H9 (cell line): ENCODE results near the gene C13orf42. TPM values are rescaled to one million over a fixed set of nuclear protein-coding genes. Genes with fewer than 3 reads are reported as not detected.

ENCODE experiments used
- DNase-seq: peaks from one replicate; pipeline ENCODE4 v3.0.0-alpha.2; 2017
- H2AFZ ChIP-seq: one replicate; pipeline ENCODE4 v1.6.1; 2013; ENCODE audit warnings: mild to moderate bottlenecking, low read length, control low read depth, moderate library complexity
- H2AK5ac ChIP-seq: 2 replicates; pipeline ENCODE4 v1.6.1; 2013; ENCODE audit warnings: low read length, control low read depth, mixed read lengths; ENCODE audit not compliant: insufficient read length
- H2BK120ac ChIP-seq: one replicate; pipeline ENCODE4 v1.6.1; 2013; ENCODE audit warnings: low read depth, mild to moderate bottlenecking, low read length, control low read depth, inconsistent platforms; ENCODE audit not compliant: poor library complexity, severe bottlenecking
- H2BK12ac ChIP-seq: 2 replicates; pipeline ENCODE4 v1.6.1; 2013; ENCODE audit warnings: low read length, control low read depth, mixed read lengths, low read depth; ENCODE audit not compliant: insufficient read length
- H2BK15ac ChIP-seq: 2 replicates; pipeline ENCODE4 v1.6.1; 2013; ENCODE audit warnings: low read depth, low read length, control low read depth
- H2BK20ac ChIP-seq: one replicate; pipeline ENCODE4 v1.6.1; 2013; ENCODE audit warnings: low read depth, mild to moderate bottlenecking, low read length, control low read depth, inconsistent platforms; ENCODE audit not compliant: poor library complexity, severe bottlenecking
- H2BK5ac ChIP-seq: 2 replicates; pipeline ENCODE4 v1.6.1; 2013; ENCODE audit warnings: low read length, control low read depth, mixed read lengths; ENCODE audit not compliant: insufficient read length
- H3K14ac ChIP-seq: 2 replicates; pipeline ENCODE4 v1.6.1; 2013; ENCODE audit warnings: low read length, control low read depth; ENCODE audit not compliant: insufficient read depth
- H3K18ac ChIP-seq: 2 replicates; pipeline ENCODE4 v1.6.1; 2013; ENCODE audit warnings: low read depth, mild to moderate bottlenecking, mixed read lengths, low read length, control low read depth; ENCODE audit not compliant: insufficient read length
- H3K23ac ChIP-seq: 2 replicates; pipeline ENCODE4 v1.6.1; 2013; ENCODE audit warnings: low read length, control low read depth, mixed read lengths, low read depth; ENCODE audit not compliant: insufficient read length
- H3K23me2 ChIP-seq: 2 replicates; pipeline ENCODE4 v1.6.1; 2013; ENCODE audit warnings: low read depth, mild to moderate bottlenecking, mixed read lengths, low read length, control low read depth; ENCODE audit not compliant: insufficient read length, poor library complexity, severe bottlenecking
- H3K27ac ChIP-seq: 2 replicates; pipeline ENCODE4 v1.5.1; 2013; ENCODE audit warnings: low read length, control low read depth, mixed read lengths, low read depth; ENCODE audit not compliant: insufficient read length
- H3K27me3 ChIP-seq: 2 replicates; pipeline ENCODE4 v1.6.1; 2013; ENCODE audit warnings: low read length, control low read depth, inconsistent platforms; ENCODE audit not compliant: insufficient read depth
- H3K4ac ChIP-seq: 2 replicates; pipeline ENCODE4 v1.6.1; 2013; ENCODE audit warnings: low read depth, mild to moderate bottlenecking, control low read depth, inconsistent platforms, low read length, moderate library complexity
- H3K4me1 ChIP-seq: 2 replicates; pipeline ENCODE4 v1.6.1; 2013; ENCODE audit warnings: low read length, control low read depth, inconsistent platforms; ENCODE audit not compliant: insufficient read depth
- H3K4me2 ChIP-seq: 2 replicates; pipeline ENCODE4 v1.6.1; 2013; ENCODE audit warnings: low read length, control low read depth, mixed read lengths; ENCODE audit not compliant: insufficient read length, insufficient read depth
- H3K56ac ChIP-seq: 2 replicates; pipeline ENCODE4 v1.6.1; 2013; ENCODE audit warnings: low read depth, mild to moderate bottlenecking, mixed read lengths, low read length, control low read depth; ENCODE audit not compliant: insufficient read length
- H3K79me1 ChIP-seq: 2 replicates; pipeline ENCODE4 v1.6.1; 2013; ENCODE audit warnings: low read depth, mild to moderate bottlenecking, moderate library complexity, low read length, control low read depth, inconsistent platforms; ENCODE audit not compliant: insufficient read depth, poor library complexity, severe bottlenecking
- H3K79me2 ChIP-seq: 2 replicates; pipeline ENCODE4 v1.6.1; 2013; ENCODE audit warnings: low read length, control low read depth, inconsistent platforms; ENCODE audit not compliant: insufficient read depth
- H3K9ac ChIP-seq: 2 replicates; pipeline ENCODE4 v1.6.1; 2013; ENCODE audit warnings: low read length, control low read depth, mixed read lengths; ENCODE audit not compliant: insufficient read length; ENCODE audit errors: extremely low read depth
- H3K9me3 ChIP-seq: one replicate; pipeline ENCODE4 v1.6.1; 2013; ENCODE audit warnings: low read depth, low read length, inconsistent platforms; ENCODE audit not compliant: control insufficient read depth
- H3T11ph ChIP-seq: one replicate; pipeline ENCODE4 v1.6.1; 2013; ENCODE audit warnings: mild to moderate bottlenecking, low read length, control low read depth, inconsistent platforms
- H4K20me1 ChIP-seq: one replicate; pipeline ENCODE4 v1.6.1; 2013; ENCODE audit not compliant: control insufficient read depth, insufficient read length, insufficient read depth
- H4K5ac ChIP-seq: 2 replicates; pipeline ENCODE4 v1.6.1; 2013; ENCODE audit warnings: low read depth, mild to moderate bottlenecking, mixed read lengths, low read length, control low read depth; ENCODE audit not compliant: insufficient read length
- H4K8ac ChIP-seq: replicated peaks from 2 replicates; pipeline ENCODE4 v1.6.1; 2013; ENCODE audit warnings: low read length, control low read depth, mixed read lengths, low read depth; ENCODE audit not compliant: insufficient read length
- H4K91ac ChIP-seq: 2 replicates; pipeline ENCODE4 v1.6.1; 2013; ENCODE audit warnings: low read depth, mild to moderate bottlenecking, moderate library complexity, mixed read lengths, low read length, control low read depth; ENCODE audit not compliant: insufficient read length
- H3K27ac Mint-ChIP-seq, 3 experiments: 2 replicates in 2 of 3; 3 replicates in 1 of 3; pipeline ENCODE4 v1.8.0; 2020 to 2021; ENCODE audit warnings: mixed read lengths in 3 of 3, mild to moderate bottlenecking in 1 of 3, moderate library complexity in 1 of 3
- H3K27me3 Mint-ChIP-seq: 2 replicates; pipeline ENCODE4 v1.8.0; 2021; ENCODE audit warnings: low read depth, mild to moderate bottlenecking, moderate library complexity, mixed read lengths
- H3K36me3 Mint-ChIP-seq, 3 experiments: 2 replicates in 2 of 3; 3 replicates in 1 of 3; pipeline ENCODE4 v1.8.0; 2020 to 2021; ENCODE audit warnings: low read depth in 3 of 3, mixed read lengths in 3 of 3; ENCODE audit not compliant: insufficient read depth in 1 of 3
- H3K4me1 Mint-ChIP-seq, 2 experiments: 2 replicates each; pipeline ENCODE4 v1.8.0; 2020; ENCODE audit warnings: mixed read lengths in 2 of 2
- H3K4me3 Mint-ChIP-seq, 2 experiments: 2 replicates in 1 of 2; 3 replicates in 1 of 2; pipeline ENCODE4 v1.8.0; 2020 to 2021; ENCODE audit warnings: mild to moderate bottlenecking in 2 of 2, mixed read lengths in 2 of 2, moderate library complexity in 1 of 2
- H3K9me3 Mint-ChIP-seq, 2 experiments: 2 replicates in 1 of 2; 3 replicates in 1 of 2; pipeline ENCODE4 v1.8.0; 2020; ENCODE audit warnings: mild to moderate bottlenecking in 2 of 2, mixed read lengths in 2 of 2, moderate library complexity in 1 of 2
- CTCF ChIP-seq: fragments of 200-600 bp; sonication (generic); conservative IDR thresholded peaks from 3 replicates; pipeline ENCODE4 v1.8.0; 2021; ENCODE audit warnings: antibody characterized with exemption, mild to moderate bottlenecking
- WGBS: extraction: QIAGEN DNeasy Blood & Tissue Kit; methylation state at CpG from one replicate; pipeline ENCODE4 v1.1.7; 2013; ENCODE audit warnings: missing lambda C conversion rate, low lambda C conversion rate, mixed read lengths; ENCODE audit not compliant: insufficient read length; ENCODE audit errors: extremely low coverage; 5-methylcytosine and 5-hydroxymethylcytosine counted together
- total RNA-seq: library from RNA; stranded (reverse); gene quantifications from 2 replicates; pipeline ENCODE4 v1.2.1, GENCODE V29; 2021

The C13orf42 gene
- total RNA-seq, 1 experiment from 2014 or later, result 16.5 TPM

- Histone ChIP-seq H3K79me2 (no peaks in the 10 kb centered on the region), H3T11ph (no peak overlapping the region), H4K91ac (no peak overlapping the region), H3K23ac (no peak overlapping the region), H2BK120ac (no peak overlapping the region), H3K9ac (no peak overlapping the region), H2BK12ac (no peak overlapping the region), H2AK5ac (no peak overlapping the region), H4K5ac (no peak overlapping the region), H2AFZ (no peak overlapping the region), H3K4me1 (peaks cover 5% of the 10 kb centered on the region; the same call in 1 of the 2 replicates), H3K79me1 (no peaks in the 10 kb centered on the region), H3K9me3 (peaks cover 5% of the 10 kb centered on the region), H3K27ac (no peak overlapping the region), H3K4me2 (no peak overlapping the region), H3K27me3 (no peaks in the 10 kb centered on the region), H2BK15ac (no peak overlapping the region), H3K4ac (no peak overlapping the region), H2BK20ac (no peak overlapping the region), H3K23me2 (no peaks in the 10 kb centered on the region), H3K56ac (no peak overlapping the region), H2BK5ac (no peak overlapping the region), H3K18ac (no peak overlapping the region), H3K14ac (no peak overlapping the region), H4K8ac (no peak overlapping the region), H4K20me1 (no peaks in the 10 kb centered on the region)
- H3K36me3 Mint-ChIP-seq, result peaks cover 0 to 15% (median 10%) of the 10 kb centered on the region in 3 experiments; a peak in 4 of 7 replicates
- no peak for DNase-seq
- TF ChIP-seq CTCF, result no peak
- no peak overlapping the region for H3K4me3 Mint-ChIP-seq
- peaks cover 2 to 6% of the 10 kb centered on the region in 2 experiments; a peak in 2 of 5 replicates for H3K9me3 Mint-ChIP-seq
- H3K27ac Mint-ChIP-seq, result no peak overlapping the region
- H3K4me1 Mint-ChIP-seq, result peaks cover 16 to 17% of the 10 kb centered on the region in 2 experiments
- no peaks in the 10 kb centered on the region; the same call in 1 of the 2 replicates for H3K27me3 Mint-ChIP-seq
- no CpG with 5 or more reads among the region's 4 CpGs for WGBS
Observed at GRCh38 chr13:51118809-51119431, 7.8 kb upstream of the C13orf42 start.
